HG03565 (cell line): ENCODE data around the gene PIWIL4.
A peak's percentile ranks its signal among the peaks of the same experiment; 100 is the strongest.
"Not testable (repeated sequence)": the region's sequence is repeated elsewhere in the genome, so short reads cannot be mapped to it uniquely, and the experiment has no call there.

Source experiments
- ATAC-seq: cut with Tn5 transposase; IDR thresholded peaks from one replicate; pipeline ENCODE4 v1.9.1; 2021; ENCODE audit warnings: mild to moderate bottlenecking, moderate library complexity; ENCODE audit not compliant: unreplicated experiment

Gene PIWIL4

GRCh38 chr11:94583866-94584500 lies 16.8 kb downstream of the PIWIL4 start:
- peak; percentile 31 for ATAC-seq

- no peak for ATAC-seq
These were observed 17.8 kb downstream of the PIWIL4 start for GRCh38 chr11:94584978-94585377.

- ATAC-seq, result no peak
These were observed 18.2 kb downstream of the PIWIL4 start for GRCh38 chr11:94585399-94585798.

GRCh38 chr11:94586546-94586945 lies 19.4 kb downstream of the PIWIL4 start:
- no peak for ATAC-seq

- no peak for ATAC-seq
These were observed 19.8 kb downstream of the PIWIL4 start for GRCh38 chr11:94586978-94587377.

- ATAC-seq, result no peak
These were observed 21.3 kb downstream of the PIWIL4 start for GRCh38 chr11:94588366-94588942.

- ATAC-seq, result no peak
These were observed 23.3 kb downstream of the PIWIL4 start for GRCh38 chr11:94590352-94591041.

GRCh38 chr11:94593030-94593429 lies 25.9 kb downstream of the PIWIL4 start:
- peak; percentile 90 for ATAC-seq

GRCh38 chr11:94595076-94595475 lies 27.9 kb downstream of the PIWIL4 start:
- ATAC-seq, result peak; percentile 37

- ATAC-seq, result no peak
These were observed 30.7 kb downstream of the PIWIL4 start for GRCh38 chr11:94597896-94598295.

GRCh38 chr11:94599510-94599909 lies 32.3 kb downstream of the PIWIL4 start:
- ATAC-seq, result no peak

GRCh38 chr11:94602430-94603372 lies 35.5 kb downstream of the PIWIL4 start:
- peak; percentile 71 for ATAC-seq

GRCh38 chr11:94603587-94603986 lies 36.4 kb downstream of the PIWIL4 start:
- no peak for ATAC-seq

GRCh38 chr11:94604482-94604881 lies 37.3 kb downstream of the PIWIL4 start:
- ATAC-seq, result no peak

- no peak for ATAC-seq
These were observed 46.0 kb downstream of the PIWIL4 start for GRCh38 chr11:94613120-94613519.

- ATAC-seq, result peak; percentile 69
These were observed 56.1 kb downstream of the PIWIL4 start for GRCh38 chr11:94623120-94623735.

GRCh38 chr11:94625422-94625821 lies 58.3 kb downstream of the PIWIL4 start:
- ATAC-seq, result not testable (repeated sequence)

GRCh38 chr11:94627003-94627560 lies 59.9 kb downstream of the PIWIL4 start:
- not testable (repeated sequence) for ATAC-seq

GRCh38 chr11:94629741-94630140 lies 62.6 kb downstream of the PIWIL4 start:
- no peak for ATAC-seq

GRCh38 chr11:94630221-94630620 lies 63.1 kb downstream of the PIWIL4 start:
- ATAC-seq, result no peak
